Effector memory CD4-positive, alpha-beta T cell (primary cell): ENCODE measurements around the gene PLCB4.

Source experiments
- DNase-seq, 3 donors: peaks; one replicate each; pipeline ENCODE4 v3.0.0-alpha.2; 2020
- H3K27ac ChIP-seq: 2 replicates; pipeline ENCODE4 v1.7.0; 2013; ENCODE audit warnings: mild to moderate bottlenecking, low read length, moderate library complexity; ENCODE audit not compliant: insufficient read depth, poor library complexity, severe bottlenecking
- H3K27me3 ChIP-seq: replicated peaks from 2 replicates; pipeline ENCODE4 v1.7.0; 2013; ENCODE audit warnings: mild to moderate bottlenecking, low read length; ENCODE audit not compliant: insufficient read depth, control insufficient read depth, poor library complexity, severe bottlenecking
- H3K36me3 ChIP-seq: 2 replicates; pipeline ENCODE4 v1.7.0; 2013; ENCODE audit warnings: mild to moderate bottlenecking, low read length, moderate library complexity; ENCODE audit not compliant: control insufficient read depth, insufficient read depth
- H3K4me1 ChIP-seq: 2 replicates; pipeline ENCODE4 v1.7.0; 2013; ENCODE audit warnings: low read length, mild to moderate bottlenecking; ENCODE audit not compliant: control insufficient read depth, insufficient read depth, poor library complexity, severe bottlenecking
- H3K4me3 ChIP-seq: 2 replicates; pipeline ENCODE4 v1.7.0; 2013; ENCODE audit warnings: low read length, low read depth, mild to moderate bottlenecking; ENCODE audit not compliant: insufficient read depth, poor library complexity, severe bottlenecking
- H3K9me3 ChIP-seq: 2 replicates; pipeline ENCODE4 v1.7.0; 2013; ENCODE audit warnings: mild to moderate bottlenecking, low read length, moderate library complexity; ENCODE audit not compliant: control insufficient read depth

Gene PLCB4

DNA sequence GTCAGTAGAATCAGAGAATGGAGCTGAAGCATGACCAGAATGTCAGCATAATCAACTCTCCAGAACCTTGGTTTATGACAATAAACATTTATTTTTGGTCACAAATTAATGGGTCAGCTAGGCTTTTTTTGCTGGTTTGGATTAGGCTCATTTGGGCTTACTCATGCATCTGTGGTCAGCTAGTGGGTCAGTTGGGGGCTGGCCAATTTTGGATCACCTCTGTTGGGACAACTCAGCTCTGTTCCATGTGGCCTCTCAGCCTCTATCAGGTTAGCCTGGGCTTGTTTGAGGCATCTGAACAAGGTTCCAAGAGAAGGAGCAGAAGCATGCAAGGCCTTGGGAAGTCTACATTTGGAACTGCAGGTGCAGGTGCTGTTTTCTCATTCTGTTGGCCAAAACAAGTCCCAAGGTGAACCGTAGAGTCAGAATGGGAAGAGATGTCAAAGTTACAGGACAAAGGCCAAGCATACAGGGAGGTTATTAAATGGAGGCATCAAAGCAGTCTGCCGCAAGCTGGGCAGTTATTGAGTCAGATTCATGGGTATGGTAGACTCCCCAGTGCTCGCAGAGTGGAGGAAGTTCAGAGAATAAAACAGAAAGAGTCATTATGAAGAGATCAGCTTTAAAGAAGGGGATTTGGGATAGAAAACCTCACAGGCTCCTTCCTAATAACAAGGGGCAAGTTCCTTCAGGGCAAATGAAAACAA, 173.0 kb downstream of the PLCB4 start:
- H3K4me3 ChIP-seq, result no peak overlapping the region
- H3K4me1 ChIP-seq, result no peaks in the 10 kb centered on the region
- no peak overlapping the region for H3K27ac ChIP-seq
- H3K36me3 ChIP-seq, result no peaks in the 10 kb centered on the region
- H3K27me3 ChIP-seq, result no peaks in the 10 kb centered on the region
- no peak for DNase-seq
- no peaks in the 10 kb centered on the region for H3K9me3 ChIP-seq

DNA sequence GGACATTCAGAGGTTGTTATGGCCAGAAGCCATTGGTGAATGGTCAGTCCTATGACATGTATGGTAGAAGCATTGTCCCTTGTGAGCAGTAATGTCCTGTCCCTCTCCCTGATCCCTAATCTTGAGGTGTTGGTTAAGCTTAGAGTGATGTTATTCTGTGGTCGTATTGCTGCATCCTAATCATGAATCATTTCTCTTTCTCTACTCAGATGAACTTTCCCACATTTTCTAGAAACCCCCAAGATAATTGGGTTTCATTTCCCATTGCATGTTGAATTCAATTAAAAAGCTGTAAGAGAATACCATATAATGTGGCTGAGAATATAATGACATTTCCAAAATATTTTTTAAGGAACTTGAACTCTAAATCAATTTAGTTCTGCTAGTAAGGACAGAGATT, 175.1 kb downstream of the PLCB4 start:
- H3K9me3 ChIP-seq, result no peaks in the 10 kb centered on the region
- no peaks in the 10 kb centered on the region for H3K27me3 ChIP-seq
- no peaks in the 10 kb centered on the region for H3K36me3 ChIP-seq
- DNase-seq, result no peak
- H3K4me1 ChIP-seq, result no peaks in the 10 kb centered on the region
- H3K4me3 ChIP-seq, result no peak overlapping the region
- no peak overlapping the region for H3K27ac ChIP-seq

DNA sequence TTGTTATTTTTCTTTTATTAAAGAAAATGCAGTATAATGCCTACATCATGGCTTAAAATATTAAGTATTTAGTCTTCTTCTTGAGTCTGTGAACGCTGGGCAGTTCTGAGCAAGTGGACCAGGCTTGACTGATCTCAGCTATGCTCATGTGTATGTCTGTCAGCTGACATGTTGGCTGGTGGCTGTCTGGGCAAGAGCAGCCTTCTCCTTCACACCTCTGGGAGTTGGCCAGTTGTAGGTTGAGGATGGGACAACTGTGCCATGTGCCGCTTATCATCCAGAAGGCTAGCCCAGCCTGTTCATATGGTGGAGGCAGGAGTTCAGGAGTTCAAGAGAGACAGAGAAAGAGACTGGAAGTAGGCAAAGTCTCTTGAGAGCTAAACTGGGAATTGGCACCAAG, 175.9 kb downstream of the PLCB4 start:
- Histone ChIP-seq H3K27me3 (no peaks in the 10 kb centered on the region), H3K27ac (no peak overlapping the region), H3K4me3 (no peak overlapping the region), H3K36me3 (no peaks in the 10 kb centered on the region), H3K4me1 (no peaks in the 10 kb centered on the region), H3K9me3 (no peaks in the 10 kb centered on the region)
- DNase-seq, result no peak

DNA sequence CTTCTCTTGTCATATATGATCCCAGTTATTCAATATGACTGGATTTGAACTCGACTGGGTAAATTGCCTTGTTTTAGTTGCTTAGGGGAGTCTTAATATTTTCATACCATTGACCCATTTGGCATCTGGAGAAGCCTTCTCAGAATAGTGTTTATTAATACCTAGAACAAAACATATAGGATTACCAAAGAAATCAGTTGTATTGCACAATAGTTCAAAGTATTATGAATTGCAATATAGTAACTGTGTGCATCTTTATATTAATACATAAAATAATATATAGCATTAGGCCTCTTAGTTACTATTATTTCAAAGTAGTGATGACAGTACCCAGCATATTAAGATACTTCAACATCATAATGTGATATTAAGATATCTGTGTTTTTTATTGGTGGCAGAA, 177.8 kb downstream of the PLCB4 start:
- DNase-seq, result no peak
- H3K9me3 ChIP-seq, result no peaks in the 10 kb centered on the region

DNA sequence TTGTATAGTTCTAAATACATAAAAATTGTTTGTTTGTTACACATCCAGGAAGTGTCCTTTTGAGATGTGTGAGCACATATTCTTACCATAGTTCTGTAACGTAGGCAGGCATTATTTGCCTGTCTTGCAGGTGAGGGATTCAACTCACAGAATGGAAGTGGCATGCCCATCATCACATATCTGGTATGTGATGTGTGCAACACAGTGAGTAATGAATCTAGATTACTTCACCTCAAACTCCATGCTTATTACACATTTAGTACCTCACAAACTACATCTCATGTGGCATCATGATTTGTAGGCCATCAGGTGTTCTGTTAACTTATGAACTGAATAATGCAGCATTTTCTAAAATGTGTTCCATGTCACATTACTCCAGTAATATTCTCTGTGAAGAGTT, 181.6 kb downstream of the PLCB4 start:
- no peaks in the 10 kb centered on the region for H3K4me1 ChIP-seq
- DNase-seq, result no peak
- no peak overlapping the region for H3K27ac ChIP-seq
- no peak overlapping the region for H3K4me3 ChIP-seq
- H3K36me3 ChIP-seq, result no peaks in the 10 kb centered on the region
- no peaks in the 10 kb centered on the region for H3K27me3 ChIP-seq
- no peaks in the 10 kb centered on the region for H3K9me3 ChIP-seq

More for the DNA sequence above, 177.8 kb downstream of the PLCB4 start:
- Histone ChIP-seq H3K27ac (no peak overlapping the region), H3K27me3 (no peaks in the 10 kb centered on the region), H3K4me3 (no peak overlapping the region), H3K4me1 (no peaks in the 10 kb centered on the region), H3K36me3 (no peaks in the 10 kb centered on the region)

DNA sequence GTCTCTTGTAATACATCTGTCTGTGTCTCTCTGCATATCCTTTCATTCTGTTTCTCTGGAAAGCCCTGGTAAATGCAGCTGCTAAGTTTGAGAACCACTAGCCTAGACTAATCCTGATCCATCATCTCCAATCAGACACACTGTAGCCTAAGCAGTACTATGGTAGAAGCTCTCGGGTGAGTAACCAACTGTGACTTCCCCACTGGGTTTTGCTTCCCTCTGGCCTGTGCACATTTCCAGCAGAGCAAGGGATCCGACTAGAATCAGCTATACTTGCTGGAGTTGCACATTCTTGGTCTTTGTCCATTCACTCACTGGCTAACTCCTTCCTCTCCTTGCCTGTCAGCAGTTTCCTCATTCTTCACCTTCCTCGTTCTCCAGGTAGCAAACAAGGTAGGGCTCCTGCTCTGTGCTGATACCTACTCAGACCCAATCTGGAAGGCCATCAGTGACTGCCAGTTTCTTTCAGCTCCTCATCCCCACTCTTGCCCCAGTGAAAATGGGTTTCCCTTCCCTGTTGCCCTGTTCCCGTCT, 184.2 kb downstream of the PLCB4 start:
- Histone ChIP-seq H3K27me3 (no peaks in the 10 kb centered on the region), H3K4me1 (no peaks in the 10 kb centered on the region), H3K27ac (no peak overlapping the region), H3K9me3 (no peaks in the 10 kb centered on the region), H3K4me3 (no peak overlapping the region), H3K36me3 (no peaks in the 10 kb centered on the region)
- no peak for DNase-seq

DNA sequence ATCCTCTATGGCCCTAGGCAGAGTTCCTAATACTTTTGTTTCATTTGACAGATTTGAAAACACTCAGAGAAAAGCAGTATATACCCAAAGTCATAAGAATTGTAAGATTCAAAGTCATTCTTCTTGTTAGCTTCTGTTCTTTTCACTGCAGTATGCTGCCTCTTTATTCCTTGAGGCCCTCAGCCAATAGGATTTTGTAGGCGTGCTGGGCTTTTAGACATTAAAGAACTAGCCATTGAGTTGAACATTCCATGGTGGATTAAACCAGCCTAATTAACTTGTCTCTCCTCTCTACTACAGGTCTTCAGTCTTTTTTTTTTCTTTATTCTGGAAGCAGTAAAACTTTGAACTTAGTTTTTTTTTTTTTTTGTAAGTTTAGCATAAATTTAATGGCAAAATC, 186.3 kb downstream of the PLCB4 start:
- Histone ChIP-seq H3K4me3 (no peak overlapping the region), H3K36me3 (no peaks in the 10 kb centered on the region), H3K27me3 (no peaks in the 10 kb centered on the region), H3K9me3 (no peaks in the 10 kb centered on the region), H3K27ac (no peak overlapping the region), H3K4me1 (no peaks in the 10 kb centered on the region)
- DNase-seq, result no peak

DNA sequence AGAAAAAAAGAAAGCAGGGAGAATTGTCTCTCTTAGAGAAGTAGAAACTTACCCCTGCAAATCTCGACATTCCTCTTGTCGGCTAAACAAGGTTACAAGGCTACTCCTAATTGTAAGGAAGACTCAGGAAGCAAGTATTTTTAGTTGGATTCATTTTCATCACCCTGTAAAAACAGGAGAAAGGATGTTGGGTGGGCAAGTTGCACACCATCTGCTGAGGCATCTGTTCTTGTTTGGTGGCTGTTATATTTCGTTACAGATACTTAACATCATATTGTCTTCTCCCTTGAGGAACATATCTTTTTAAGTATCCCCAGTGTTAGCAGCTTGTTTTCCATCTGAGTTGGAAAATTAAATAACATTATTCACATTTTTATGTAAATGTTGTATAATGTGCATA, 187.5 kb downstream of the PLCB4 start:
- Histone ChIP-seq H3K9me3 (no peaks in the 10 kb centered on the region), H3K4me1 (no peaks in the 10 kb centered on the region), H3K36me3 (no peaks in the 10 kb centered on the region), H3K27ac (no peak overlapping the region), H3K27me3 (no peaks in the 10 kb centered on the region), H3K4me3 (no peak overlapping the region)
- DNase-seq, result no peak

DNA sequence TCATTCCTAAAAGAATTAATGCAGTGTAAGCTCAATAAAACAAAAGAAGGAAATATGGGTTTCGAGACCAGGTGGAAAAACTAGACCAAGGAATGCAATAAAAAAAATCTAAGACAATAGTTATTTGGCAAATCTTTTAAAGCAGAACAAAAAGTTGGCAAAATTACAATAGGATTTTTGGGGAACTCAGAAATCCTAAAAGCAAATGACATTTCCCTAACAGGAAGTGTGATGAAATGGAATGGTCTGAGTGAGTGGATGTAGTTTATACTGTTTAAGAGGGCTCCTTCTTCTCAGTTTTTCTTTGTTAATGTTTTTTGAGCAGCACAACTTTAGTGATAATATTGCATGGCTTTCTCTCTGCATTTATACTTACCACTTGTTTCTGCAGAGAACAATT, 190.0 kb downstream of the PLCB4 start:
- Histone ChIP-seq H3K4me1 (no peaks in the 10 kb centered on the region), H3K27ac (no peak overlapping the region), H3K36me3 (no peaks in the 10 kb centered on the region), H3K4me3 (no peak overlapping the region), H3K9me3 (no peaks in the 10 kb centered on the region), H3K27me3 (no peaks in the 10 kb centered on the region)
- no peak for DNase-seq

DNA sequence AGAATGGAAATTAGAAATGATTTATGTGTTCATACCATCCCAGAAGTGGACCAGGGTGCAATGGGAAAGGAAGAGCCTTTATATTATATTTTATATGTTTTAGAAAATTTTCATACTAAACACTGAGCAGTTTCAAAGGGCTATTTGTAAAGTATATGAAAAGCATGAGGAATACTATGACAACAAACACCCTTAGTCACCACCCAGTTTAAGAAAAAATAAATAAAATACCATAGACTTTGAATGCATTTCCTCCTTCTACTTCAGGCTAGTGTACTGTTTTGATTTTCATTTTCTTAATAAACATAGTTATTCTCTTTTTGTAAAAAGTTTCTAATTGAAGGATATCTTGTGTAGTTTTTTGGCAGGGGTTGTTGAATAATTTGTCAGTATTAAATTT, 191.1 kb downstream of the PLCB4 start:
- Histone ChIP-seq H3K36me3 (no peaks in the 10 kb centered on the region), H3K27ac (no peak overlapping the region), H3K9me3 (no peaks in the 10 kb centered on the region)

More for the DNA sequence above, 191.1 kb downstream of the PLCB4 start:
- no peaks in the 10 kb centered on the region for H3K4me1 ChIP-seq
- H3K27me3 ChIP-seq, result no peaks in the 10 kb centered on the region
- no peak for DNase-seq
- H3K4me3 ChIP-seq, result no peak overlapping the region
